K562 (cell line): ENCODE measurements around the gene SCUBE1. TPM values are rescaled to one million over a fixed set of nuclear protein-coding genes. Genes with fewer than 3 reads are reported as not detected.

Source experiments
- ARHGAP35 ChIP-seq: fragments of 450-650 bp; IDR thresholded peaks from 2 replicates; pipeline ENCODE4 v1.6.1; 2018; ENCODE audit not compliant: partially characterized antibody
- ATF6 ChIP-seq: sonication (generic); formaldehyde crosslinking; IDR thresholded peaks from 2 replicates; pipeline ENCODE4 v1.4.0; 2020; ENCODE audit warnings: mild to moderate bottlenecking, missing genetic modification reagents
- CREB3L1 ChIP-seq: fragments of 450-650 bp; IDR thresholded peaks from 2 replicates; pipeline ENCODE4 v1.6.1; 2014; ENCODE audit warnings: low read depth, mild to moderate bottlenecking, moderate library complexity, borderline replicate concordance
- GABPB1 ChIP-seq: sonication (generic); formaldehyde crosslinking; IDR thresholded peaks from 2 replicates; pipeline ENCODE4 v1.8.0; 2022; ENCODE audit warnings: mild to moderate bottlenecking, missing genetic modification reagents
- IFI16 ChIP-seq: fragments of 250-450 bp; sonication (Bioruptor Pico); IDR thresholded peaks from 2 replicates; pipeline ENCODE4 v2.1.2; 2022; ENCODE audit warnings: mild to moderate bottlenecking, inconsistent platforms
- RNF219 ChIP-seq: fragments of 250-450 bp; sonication (Bioruptor Pico); IDR thresholded peaks from 2 replicates; pipeline ENCODE4 v1.5.0; 2022; ENCODE audit warnings: mild to moderate bottlenecking
- RREB1 ChIP-seq: fragments of 250-450 bp; sonication (Bioruptor Pico); IDR thresholded peaks from 2 replicates; pipeline ENCODE4 v1.4.0; 2020
- SMAD3 ChIP-seq: fragments of 450-650 bp; formaldehyde crosslinking; conservative IDR thresholded peaks from 2 replicates; pipeline ENCODE4 v1.4.0; 2020; ENCODE audit warnings: mild to moderate bottlenecking
- SOX6 ChIP-seq: fragments of 450-650 bp; IDR thresholded peaks from 2 replicates; pipeline ENCODE4 v1.6.1; 2014; ENCODE audit warnings: mild to moderate bottlenecking
- SRF ChIP-seq, 2 experiments: fragments of 250-450, 450-650 bp in 1 of 2; sonication (Bioruptor Pico) in 1 of 2; sonication (generic) in 1 of 2; formaldehyde crosslinking; IDR thresholded peaks; 2 replicates each; pipeline versions ENCODE4 v1.5.0 to v1.5.1; 2020 to 2022; ENCODE audit warnings: mild to moderate bottlenecking in 1 of 2, missing genetic modification reagents in 1 of 2
- TEAD2 ChIP-seq: fragments of 450-650 bp; IDR thresholded peaks from 2 replicates; pipeline ENCODE4 v1.6.1; 2016; ENCODE audit warnings: missing genetic modification characterization, control low read depth, missing compliant biosample characterization
- TFAP4 ChIP-seq: sonication (generic); formaldehyde crosslinking; IDR thresholded peaks from 2 replicates; pipeline ENCODE4 v1.8.0; 2022; ENCODE audit warnings: missing genetic modification reagents, mild to moderate bottlenecking, moderate library complexity, borderline replicate concordance
- polyA plus RNA-seq, 8 experiments: library from polyadenylated mRNA; depleted of rRNA in 4 of 8; stranded (reverse) in 5 of 8; unstranded in 3 of 8; fragments of >200 nt; fragmentation: Nextera tagmentation in 2 of 8; fragmentation: Illumina TruSeq in 1 of 8; extraction: Ambion mirVana in 2 of 8; extraction: Trizol in 1 of 8; gene quantifications; 2 replicates each; pipeline versions ENCODE4 v1.2.1 to v1.2.3, GENCODE V29; 2011 to 2014; ENCODE audit warnings: inconsistent platforms in 1 of 8, missing spikeins in 1 of 8
- total RNA-seq, 7 experiments: library from RNA; depleted of rRNA in 6 of 7; stranded (reverse); fragments of >200 nt in 6 of 7; fragmentation: Illumina TruSeq in 2 of 7; extraction: Trizol in 2 of 7; gene quantifications; 2 replicates each; pipeline versions ENCODE4 v1.2.1 to v1.2.3, GENCODE V29; 2011 to 2021; ENCODE audit warnings: low replicate concordance in 1 of 7

SCUBE1 gene
- total and polyA plus RNA-seq, 9 of the 15 experiments (the other 6 are each of a cell fraction or from before 2014, with no cell fraction given), result 0.03 to 0.47 (median 0.29) TPM; not detected in 6

- TF ChIP-seq CREB3L1 (peak; percentile 36; the same call in 1 of the 2 replicates), ARHGAP35 (no peak), IFI16 (CRISPR knock-in tag) (no peak), RREB1 (CRISPR knock-in tag) (no peak), SRF (CRISPR knock-in tag; IDR thresholded peaks at IDR 0.05) (peak in 1 of 2 experiments; percentile 55; a peak in 1 of 4 replicates), SOX6 (peak; percentile 76), RNF219 (CRISPR knock-in tag) (no peak), ATF6 (no peak), TEAD2 (0 out of 2 replicates have a peak, but pooled peaks have one; percentile 34), GABPB1 (CRISPR knock-in tag) (0 out of 2 replicates have a peak, but pooled peaks have one; percentile 8), SMAD3 (no peak), TFAP4 (CRISPR knock-in tag) (peak; percentile 50; the same call in 1 of the 2 replicates)
Measured at GRCh38 chr22:43293655-43294392, 49.3 kb downstream of the SCUBE1 start (continued).
